ENCODE data around the gene USHBP1. TPM values are rescaled to one million over a fixed set of nuclear protein-coding genes. Genes with fewer than 3 reads are reported as not detected.

The USHBP1 gene
- total and polyA plus RNA-seq, 2 experiments from 2014 or later, result 0.39 to 0.56 TPM

DNA sequence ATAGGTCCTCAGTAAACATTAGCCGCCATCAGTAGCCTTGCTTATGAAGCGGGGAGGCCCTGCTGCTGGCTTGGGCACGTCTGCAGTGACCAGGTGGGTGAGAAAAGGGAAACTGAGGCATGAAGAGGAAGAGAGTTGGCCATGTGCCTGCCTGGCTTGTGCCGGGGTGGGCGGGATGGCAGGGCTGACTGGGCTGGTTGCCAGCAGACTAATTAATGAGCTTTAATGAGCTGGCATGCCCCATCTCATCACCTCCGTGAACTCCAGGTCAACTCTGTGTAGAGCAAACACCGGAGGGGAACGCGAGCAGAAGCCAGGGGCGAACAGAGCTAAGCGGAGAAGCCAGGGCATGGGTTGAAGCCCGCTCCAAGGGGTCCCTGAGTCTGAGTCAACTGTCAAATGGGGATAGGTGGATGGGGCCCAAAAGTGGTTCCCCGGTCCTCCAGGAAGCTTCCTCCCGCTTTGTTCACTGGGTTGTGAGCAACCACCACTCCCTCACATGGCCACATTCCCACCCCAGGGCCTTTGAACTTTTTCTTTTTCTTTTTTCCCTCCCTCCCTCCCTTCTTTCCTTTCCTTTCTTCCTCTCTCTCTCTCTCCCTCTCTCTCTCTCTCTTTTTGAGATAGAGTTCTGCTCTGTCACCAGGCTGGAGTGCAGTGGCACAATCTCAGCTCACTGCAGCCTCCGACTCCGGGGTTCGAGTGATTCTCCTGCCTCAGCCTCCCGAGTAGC, 27.6 kb downstream of the USHBP1 start:
- DNase-seq (ENCODE audit: low read depth in 1 of 2, low spot score in 1 of 2), result no peak
- Histone ChIP-seq H3K9me3 (ENCODE audit: low read depth) (no peaks in the 10 kb centered on the region), H3K27ac (peak overlapping the region; percentile 13), H3K4me1 (ENCODE audit: low read depth) (peaks cover 13% of the 10 kb centered on the region), H3K4me3 (no peak overlapping the region), H3K27me3 (no peaks in the 10 kb centered on the region), H3K36me3 (peaks cover 22% of the 10 kb centered on the region)
- TF ChIP-seq CTCF (IDR thresholded peaks at IDR 0.05; ENCODE audit: low read depth, low read length), result no peak

- peak overlapping the region; percentile 21 for H3K27ac ChIP-seq
- peak overlapping the region; percentile 9 for H3K4me3 ChIP-seq
- peaks cover 13% of the 10 kb centered on the region for H3K4me1 ChIP-seq (ENCODE audit: low read depth)
- no peak for TF ChIP-seq CTCF (IDR thresholded peaks at IDR 0.05; ENCODE audit: low read depth, low read length)
- no peaks in the 10 kb centered on the region for H3K27me3 ChIP-seq
- H3K9me3 ChIP-seq (ENCODE audit: low read depth), result no peaks in the 10 kb centered on the region
- peak in 1 of 2 donors; percentile 51 for DNase-seq (ENCODE audit: low read depth in 1 of 2, low spot score in 1 of 2)
- H3K36me3 ChIP-seq, result peaks cover 22% of the 10 kb centered on the region
Measured at GRCh38 chr19:17235971-17236777, 28.4 kb downstream of the USHBP1 start.

DNA sequence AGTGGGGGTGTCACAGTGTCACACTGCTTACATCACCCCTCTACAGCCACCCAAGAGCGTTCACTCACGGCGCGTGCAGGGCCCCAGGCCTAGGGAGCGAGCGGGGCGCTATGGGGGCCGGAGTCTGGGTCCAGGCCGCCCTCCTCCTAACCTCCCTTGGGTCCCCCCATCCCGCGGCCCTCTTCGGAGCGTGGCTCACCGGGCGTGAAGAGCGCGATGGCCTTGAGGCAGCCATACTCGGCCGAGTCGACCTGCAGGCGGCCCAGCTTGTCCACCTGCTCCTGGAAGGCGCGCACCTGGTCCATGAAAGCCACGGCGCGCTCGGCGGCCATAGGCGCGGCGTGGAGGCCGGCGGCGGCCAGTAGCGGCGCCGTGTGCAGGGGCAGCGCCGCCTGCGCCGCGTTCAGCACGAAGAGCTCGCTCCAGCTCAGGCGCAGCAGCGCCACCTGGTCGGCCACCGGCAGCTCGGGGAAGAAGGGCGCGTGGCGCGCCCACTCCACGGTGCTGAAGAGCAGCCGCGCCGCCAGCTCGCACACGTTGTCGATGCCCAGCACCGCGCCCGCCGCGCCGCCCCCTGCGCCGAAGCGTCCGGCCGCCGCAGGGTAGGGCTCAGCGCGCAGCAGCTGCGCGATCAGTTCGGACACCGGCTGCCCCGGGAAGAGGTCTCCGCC, 29.1 kb downstream of the USHBP1 start:
- Histone ChIP-seq H3K27me3 (no peaks in the 10 kb centered on the region), H3K9me3 (ENCODE audit: low read depth) (no peaks in the 10 kb centered on the region), H3K4me3 (peak overlapping the region; percentile 9), H3K27ac (peak overlapping the region; percentile 21), H3K4me1 (ENCODE audit: low read depth) (peaks cover 13% of the 10 kb centered on the region), H3K36me3 (peaks cover 22% of the 10 kb centered on the region)
- TF ChIP-seq CTCF (IDR thresholded peaks at IDR 0.05; ENCODE audit: low read depth, low read length), result peak; percentile 43
- peak; percentile 78 to 84 for DNase-seq (ENCODE audit: low read depth in 1 of 2, low spot score in 1 of 2)

- TF ChIP-seq CTCF (IDR thresholded peaks at IDR 0.05; ENCODE audit: low read depth, low read length), result no peak
- peak; percentile 48 to 52 for DNase-seq (ENCODE audit: low read depth in 1 of 2, low spot score in 1 of 2)
- H3K36me3 ChIP-seq, result peaks cover 22% of the 10 kb centered on the region
- peak overlapping the region; percentile 21 for H3K27ac ChIP-seq
- peaks cover 13% of the 10 kb centered on the region for H3K4me1 ChIP-seq (ENCODE audit: low read depth)
- peak overlapping the region; percentile 9 for H3K4me3 ChIP-seq
- no peaks in the 10 kb centered on the region for H3K27me3 ChIP-seq
- H3K9me3 ChIP-seq (ENCODE audit: low read depth), result no peaks in the 10 kb centered on the region
Measured at GRCh38 chr19:17234911-17235299, 29.6 kb downstream of the USHBP1 start.

GRCh38 chr19:17232258-17232657, 32.3 kb downstream of the USHBP1 start:
- Histone ChIP-seq H3K27me3 (no peaks in the 10 kb centered on the region), H3K4me1 (ENCODE audit: low read depth) (peaks cover 13% of the 10 kb centered on the region), H3K4me3 (no peak overlapping the region), H3K27ac (no peak overlapping the region), H3K9me3 (ENCODE audit: low read depth) (no peaks in the 10 kb centered on the region), H3K36me3 (peaks cover 13% of the 10 kb centered on the region)
- no peak for TF ChIP-seq CTCF (IDR thresholded peaks at IDR 0.05; ENCODE audit: low read depth, low read length)
- DNase-seq (ENCODE audit: low read depth in 1 of 2, low spot score in 1 of 2), result no peak

Measured in cardiac muscle cell (in vitro differentiated cells and primary cell).